Measurements from ENCODE around the gene UNKL.

The UNKL gene

GRCh38 chr16:1401061-1401757, 13.3 kb downstream of the UNKL start:
- no peak for DNase-seq (ENCODE audit: low spot score)

GRCh38 chr16:1398826-1399581, 15.5 kb downstream of the UNKL start:
- no peak for DNase-seq (ENCODE audit: low spot score)

GRCh38 chr16:1398351-1398750, 16.2 kb downstream of the UNKL start:
- DNase-seq (ENCODE audit: low spot score), result no peak

- no peak for DNase-seq (ENCODE audit: low spot score)
Observed at GRCh38 chr16:1397779-1398178, 16.7 kb downstream of the UNKL start.

GRCh38 chr16:1395444-1396031, 19.0 kb downstream of the UNKL start:
- DNase-seq (ENCODE audit: low spot score), result no peak

GRCh38 chr16:1394367-1394951, 20.0 kb downstream of the UNKL start:
- DNase-seq (ENCODE audit: low spot score), result no peak

- DNase-seq (ENCODE audit: low spot score), result no peak
Observed at GRCh38 chr16:1393613-1394176, 20.8 kb downstream of the UNKL start.

- no peak for DNase-seq (ENCODE audit: low spot score)
Observed at GRCh38 chr16:1392826-1393225, 21.7 kb downstream of the UNKL start.

- no peak for DNase-seq (ENCODE audit: low spot score)
Observed at GRCh38 chr16:1390239-1390779, 24.2 kb downstream of the UNKL start.

GRCh38 chr16:1389762-1390161, 24.7 kb downstream of the UNKL start:
- no peak for DNase-seq (ENCODE audit: low spot score)

GRCh38 chr16:1387331-1387730, 27.2 kb downstream of the UNKL start:
- no peak for DNase-seq (ENCODE audit: low spot score)

GRCh38 chr16:1385232-1385631, 29.3 kb downstream of the UNKL start:
- DNase-seq (ENCODE audit: low spot score), result no peak

- no peak for DNase-seq (ENCODE audit: low spot score)
Observed at GRCh38 chr16:1383556-1383955, 30.9 kb downstream of the UNKL start.

- no peak for DNase-seq (ENCODE audit: low spot score)
Observed at GRCh38 chr16:1381612-1382406, 32.7 kb downstream of the UNKL start.

GRCh38 chr16:1380195-1380594, 34.3 kb downstream of the UNKL start:
- no peak for DNase-seq (ENCODE audit: low spot score)

- peak; percentile 50 for DNase-seq (ENCODE audit: low spot score)
Observed at GRCh38 chr16:1379304-1380076, 35.0 kb downstream of the UNKL start.

GRCh38 chr16:1378804-1379303, 35.6 kb downstream of the UNKL start:
- peak; percentile 52 for DNase-seq (ENCODE audit: low spot score)

- DNase-seq (ENCODE audit: low spot score), result no peak
Observed at GRCh38 chr16:1378087-1378803, 36.3 kb downstream of the UNKL start.

GRCh38 chr16:1377406-1378010, 37.0 kb downstream of the UNKL start:
- no peak for DNase-seq (ENCODE audit: low spot score)

All from COLO829 (cell line).